GM18508 (cell line): Measurements from ENCODE around the gene PJA1.

ENCODE experiments used
- ATAC-seq: cut with Tn5 transposase; IDR thresholded peaks from one replicate; pipeline ENCODE4 v1.9.1; 2021; ENCODE audit warnings: moderate number of reproducible peaks; ENCODE audit not compliant: insufficient read depth, unreplicated experiment

PJA1 gene

DNA sequence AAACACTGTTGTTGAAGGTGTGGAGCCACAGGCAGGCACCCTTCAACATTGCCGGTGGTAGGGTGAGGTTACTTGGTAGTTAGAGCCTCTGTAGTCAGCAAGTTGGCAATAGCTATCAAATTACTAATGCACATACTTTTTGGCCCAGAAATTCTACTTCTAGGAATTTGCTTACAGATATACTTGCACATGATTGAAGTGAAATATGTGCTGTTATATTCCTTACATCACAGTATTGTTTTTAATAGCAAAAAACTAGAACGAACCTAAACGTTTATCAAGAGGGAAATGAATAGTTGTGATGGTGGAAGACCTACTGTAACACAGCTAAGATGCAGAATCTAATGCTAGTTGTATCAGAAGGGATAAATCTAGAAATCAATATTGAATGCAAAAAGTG is 7.7 kb upstream of the PJA1 start:
- ATAC-seq: no peak

DNA sequence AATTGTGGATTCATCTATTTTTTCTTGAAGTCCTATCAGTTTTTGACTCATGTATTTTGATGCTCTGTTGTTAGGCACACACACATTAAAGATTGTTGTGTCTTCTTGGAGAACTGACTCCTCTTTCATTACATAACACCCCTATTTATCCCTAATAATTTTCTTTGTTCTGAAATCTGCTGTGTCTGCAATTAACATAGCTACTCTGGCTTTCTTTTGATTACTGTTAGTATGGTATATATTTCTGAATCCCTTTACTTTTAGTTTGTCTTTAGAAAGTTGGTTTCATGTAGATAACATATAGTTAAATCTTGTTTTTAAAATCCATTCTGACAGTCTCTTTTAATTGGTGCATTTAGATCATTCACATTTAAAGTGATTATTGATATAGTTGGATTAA is 5.1 kb upstream of the PJA1 start:
- ATAC-seq: no peak

DNA sequence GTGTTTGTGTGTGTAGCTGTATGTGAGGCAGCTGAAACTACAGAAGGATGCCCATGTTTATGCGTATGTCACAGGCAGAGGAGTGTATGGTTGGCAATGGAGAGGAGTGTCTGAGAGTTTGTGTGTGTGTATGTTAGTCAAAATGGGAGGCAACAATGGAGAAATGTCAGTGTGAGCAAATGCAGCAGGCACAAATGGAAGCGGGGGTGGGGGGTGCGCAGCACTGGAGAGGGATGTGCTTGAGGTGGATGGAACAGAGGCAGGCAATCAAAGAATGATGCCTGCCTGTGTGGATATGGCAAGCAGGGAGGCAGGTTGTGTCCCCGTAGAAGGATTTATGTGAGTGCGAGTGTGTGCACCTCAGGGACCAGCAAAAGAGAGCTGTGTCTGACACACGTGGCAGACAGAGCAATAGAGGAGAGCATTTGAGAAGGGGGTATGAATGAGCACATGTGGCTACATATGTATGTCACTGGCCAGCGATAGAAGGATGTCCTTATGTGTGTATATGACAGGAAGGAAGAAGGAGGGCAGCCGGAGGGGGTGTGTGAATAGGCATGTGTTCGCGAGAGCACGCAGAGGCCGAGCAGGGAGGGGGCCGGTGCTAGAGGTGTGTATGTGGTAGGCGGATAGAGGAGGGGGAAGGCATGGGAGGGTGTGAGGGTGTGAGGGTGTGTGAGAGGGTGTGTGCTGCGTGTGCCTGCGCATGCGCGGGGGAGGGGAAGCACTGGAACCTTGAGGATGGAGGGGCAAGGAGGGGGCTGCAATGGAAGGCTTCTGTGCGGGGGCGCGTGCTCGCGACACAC is 1.1 kb downstream of the PJA1 start:
- ATAC-seq: no peak

DNA sequence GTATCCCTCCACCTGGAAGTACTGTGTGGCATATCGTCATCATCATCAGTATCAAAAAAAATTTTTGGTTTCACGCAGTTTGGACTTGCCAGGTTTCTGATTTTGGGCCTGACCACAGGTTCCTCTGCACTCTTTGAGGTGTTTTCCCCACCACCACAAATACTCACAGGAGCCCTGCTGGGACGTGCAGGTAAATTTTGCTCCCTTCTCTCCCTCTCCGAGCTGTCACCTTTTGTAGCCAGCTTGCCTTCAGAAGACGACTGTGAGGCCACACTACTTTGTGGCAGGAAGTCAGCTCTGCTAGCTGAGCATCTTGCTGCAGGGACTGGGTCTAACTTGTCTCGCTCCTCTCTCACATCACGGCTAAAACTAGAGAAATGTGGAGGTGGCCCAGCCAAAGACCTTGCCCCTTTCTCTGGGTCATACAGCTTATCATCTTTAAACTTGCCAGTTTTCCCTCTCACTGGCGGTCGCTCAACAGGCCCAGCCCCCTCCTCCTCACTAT is 2.8 kb downstream of the PJA1 start:
- ATAC-seq: no peak

DNA sequence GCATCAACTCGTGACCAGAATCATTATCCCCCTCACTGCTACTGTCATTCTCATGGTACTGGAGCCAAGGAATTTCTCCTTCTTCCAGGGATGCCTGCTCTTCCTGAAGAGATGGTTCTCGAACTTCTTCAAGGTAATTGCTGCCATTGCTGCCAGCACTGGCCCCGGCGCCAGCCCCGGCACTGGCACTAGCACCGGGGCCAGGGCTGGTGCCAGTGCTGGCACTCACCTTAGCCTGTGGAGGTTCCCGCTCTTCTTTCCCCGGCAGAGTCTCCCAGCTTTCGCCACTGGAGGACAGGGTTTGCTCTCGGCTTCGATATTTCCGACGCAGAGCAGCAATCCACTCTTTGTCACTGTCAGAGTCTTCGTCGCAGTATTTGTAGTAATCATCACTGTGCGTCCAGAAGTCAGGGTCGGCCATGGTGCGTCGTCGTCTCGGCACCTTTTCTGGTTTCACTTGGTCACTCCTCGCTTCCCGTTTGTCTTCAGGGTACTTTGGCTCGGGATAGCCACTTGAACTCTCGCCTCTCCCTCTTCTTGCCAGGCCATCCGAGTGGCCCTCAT is 3.4 kb downstream of the PJA1 start:
- ATAC-seq: no peak

DNA sequence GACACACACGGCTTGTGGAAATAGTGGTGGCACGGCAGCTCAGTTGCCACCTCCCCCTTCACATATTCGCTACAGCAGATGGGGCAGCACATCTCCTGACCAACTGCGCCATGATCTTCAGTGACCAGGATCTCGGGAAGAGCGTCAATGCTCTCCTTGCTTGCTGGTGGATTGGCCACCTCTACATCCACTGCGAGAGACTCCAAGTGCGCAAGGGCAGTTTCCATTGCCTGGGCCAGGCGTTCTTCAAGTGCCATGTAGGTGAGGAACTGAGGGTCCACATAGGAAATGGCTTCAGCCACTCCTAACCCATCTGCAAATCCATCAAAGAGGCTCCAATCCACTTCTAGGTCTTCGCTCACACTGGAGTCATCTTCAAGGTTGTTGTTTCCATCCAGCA is 3.9 kb downstream of the PJA1 start:
- no peak for ATAC-seq

DNA sequence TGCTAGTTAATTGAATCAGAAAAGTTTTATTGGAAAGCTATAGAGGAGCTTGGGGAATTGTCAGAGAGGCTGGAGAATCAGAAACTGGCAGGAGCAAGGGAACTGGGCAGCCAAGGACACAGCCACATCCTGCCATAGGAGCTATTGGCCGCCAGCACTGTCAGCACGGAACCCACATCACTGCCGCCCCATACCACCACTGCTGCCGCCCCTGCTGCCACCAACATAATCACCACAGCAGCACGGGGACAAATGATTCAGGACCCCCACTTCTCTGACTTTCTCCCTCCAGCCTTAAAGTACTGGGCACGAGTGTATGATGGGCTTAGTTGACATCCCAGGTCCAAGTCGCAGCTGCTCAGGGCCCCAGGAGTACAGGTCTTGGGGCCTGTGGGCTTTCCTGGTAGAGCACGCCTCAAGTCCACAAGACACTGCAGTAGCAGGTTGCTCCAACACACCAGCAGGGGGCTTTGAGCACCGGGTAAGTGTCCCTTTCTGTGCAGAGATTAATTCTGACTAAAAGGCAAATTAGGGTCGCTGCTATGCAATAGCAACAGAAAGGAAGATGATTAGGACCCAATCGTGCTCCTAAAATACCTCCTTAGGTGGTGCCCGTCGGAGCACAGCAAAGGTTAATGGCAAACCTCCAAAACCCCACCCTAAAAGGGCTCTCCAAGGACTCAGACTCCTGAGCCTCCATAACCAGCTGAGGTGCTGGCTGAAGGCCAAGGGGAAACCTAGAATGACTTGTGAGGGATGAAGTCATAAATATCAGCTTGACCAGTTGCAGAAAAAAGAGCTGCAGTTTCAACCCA is 6.9 kb downstream of the PJA1 start:
- peak; percentile 70 for ATAC-seq

DNA sequence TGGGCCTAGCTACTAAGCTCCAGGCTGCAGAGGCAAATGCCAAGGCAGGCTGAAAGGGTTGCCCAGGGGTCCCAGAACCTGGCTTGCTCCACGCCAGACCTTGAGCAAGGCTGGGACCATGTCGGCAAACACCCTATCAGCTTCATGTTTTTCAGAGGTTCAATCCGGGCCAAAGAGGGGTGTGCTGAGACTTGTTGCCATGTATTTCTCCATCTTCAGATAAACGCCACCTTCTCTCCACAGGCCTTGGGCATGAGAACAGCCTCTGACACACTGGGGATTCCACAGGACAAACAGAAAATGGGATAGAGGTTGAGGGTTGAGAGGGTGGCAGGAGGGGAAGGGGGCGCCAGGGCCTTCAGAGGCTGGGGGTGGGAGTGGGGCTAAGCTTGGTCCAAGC is 8.6 kb downstream of the PJA1 start:
- ATAC-seq: no peak

DNA sequence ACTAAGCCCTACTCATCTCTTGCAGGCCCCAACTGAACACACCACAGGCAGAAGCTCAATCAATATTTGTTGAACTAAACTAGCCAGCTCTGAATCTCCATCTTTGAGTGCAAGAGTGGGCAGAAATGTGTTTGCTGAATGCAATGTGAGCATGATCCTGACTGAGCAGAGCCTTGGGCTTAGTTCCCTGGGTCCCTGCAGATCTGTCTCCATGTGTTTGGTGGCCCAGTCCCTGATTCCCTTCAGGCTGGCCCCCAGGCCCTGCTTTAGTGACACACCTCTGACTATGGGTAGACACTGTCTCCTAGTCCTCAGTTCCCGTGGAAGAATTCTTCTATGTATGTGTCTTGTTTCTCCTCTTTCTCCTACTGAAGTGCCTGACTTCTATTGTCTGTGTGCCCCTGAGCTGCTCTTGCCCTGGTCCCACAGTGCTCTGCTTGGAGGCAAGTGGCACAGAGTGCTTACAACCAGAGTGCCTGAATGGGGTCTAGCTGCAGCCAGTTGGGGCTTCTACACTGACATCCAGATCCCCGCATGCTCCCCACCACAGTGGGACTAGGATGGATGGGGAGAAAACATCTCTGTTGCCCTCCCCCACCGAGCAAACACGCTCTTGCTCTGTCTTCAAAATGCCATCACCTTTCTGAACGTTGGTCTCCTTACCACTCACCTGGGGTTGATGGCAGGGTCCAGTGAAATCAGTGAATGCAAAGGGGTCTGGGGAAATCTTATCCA is 9.3 kb downstream of the PJA1 start:
- ATAC-seq: no peak

DNA sequence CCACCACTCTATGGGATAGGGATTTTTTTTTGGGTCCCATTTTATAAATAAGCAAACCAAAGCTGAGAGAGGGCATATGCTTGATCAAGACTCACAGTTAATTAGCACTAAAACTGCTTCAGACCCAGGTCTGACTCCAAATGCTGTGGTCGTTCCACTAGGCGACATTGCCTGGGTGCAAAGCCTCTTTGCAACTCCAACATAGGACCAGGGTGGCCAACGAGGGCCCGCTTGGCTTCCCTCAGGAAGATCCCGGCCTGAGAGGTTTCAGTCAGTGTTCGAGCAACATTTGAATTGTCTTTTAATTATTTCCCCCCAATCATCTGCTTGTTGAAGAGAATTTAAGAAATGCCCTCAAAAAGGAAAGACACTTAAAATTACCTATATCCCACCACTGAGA is 11.2 kb downstream of the PJA1 start:
- ATAC-seq: no peak

DNA sequence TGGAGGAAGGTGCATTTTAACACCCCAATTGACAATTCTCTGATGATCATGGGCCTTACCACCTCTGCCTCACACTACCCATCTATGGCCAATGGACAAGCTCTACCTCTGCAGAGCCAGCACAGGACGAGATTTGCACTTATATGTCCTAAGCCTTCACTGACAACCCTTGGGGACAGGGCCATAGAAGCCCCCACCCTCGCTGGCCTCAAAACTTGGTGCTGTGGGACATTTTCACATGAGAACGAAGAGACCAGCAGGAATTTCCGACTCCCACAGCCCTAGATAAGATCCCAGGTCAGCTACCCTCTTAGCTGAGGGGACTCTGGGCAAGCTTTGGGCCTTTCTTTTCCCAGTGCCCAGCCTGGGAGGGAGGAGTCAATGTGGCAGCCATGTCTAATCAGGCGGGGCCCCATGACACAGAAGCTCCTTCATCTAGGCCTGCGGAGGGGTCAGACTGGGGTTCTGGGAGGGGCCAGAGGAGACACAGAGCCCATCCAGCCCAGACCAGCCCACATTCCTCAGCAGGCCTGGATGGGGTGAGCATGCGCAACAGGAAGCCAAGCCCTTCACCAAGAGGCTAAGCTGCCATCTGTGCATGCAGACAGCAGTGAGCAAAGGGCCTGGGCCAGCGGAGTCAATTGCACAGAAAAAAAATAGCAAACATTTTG is 12.1 kb downstream of the PJA1 start:
- ATAC-seq: no peak

DNA sequence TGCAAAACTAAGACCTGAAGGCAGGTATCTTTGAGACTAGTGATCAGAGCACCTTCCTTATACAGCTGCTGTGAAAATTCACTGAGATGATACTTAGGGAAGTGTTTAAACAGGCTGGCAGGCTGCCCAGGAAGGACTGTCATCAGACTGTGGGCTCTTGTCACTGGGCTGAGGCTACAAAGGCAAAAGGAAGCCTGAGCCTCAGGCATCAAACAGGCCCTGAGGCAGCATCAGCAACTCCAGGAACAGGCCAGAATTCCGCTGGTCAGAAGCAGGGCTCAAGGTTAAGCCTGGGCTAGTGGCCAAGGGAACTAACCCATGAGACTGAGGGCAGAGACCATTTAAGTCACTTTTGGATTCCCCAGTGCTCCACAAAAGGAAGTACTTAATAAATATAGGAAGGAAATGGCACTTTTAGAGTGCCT is 12.8 kb downstream of the PJA1 start:
- ATAC-seq: no peak

DNA sequence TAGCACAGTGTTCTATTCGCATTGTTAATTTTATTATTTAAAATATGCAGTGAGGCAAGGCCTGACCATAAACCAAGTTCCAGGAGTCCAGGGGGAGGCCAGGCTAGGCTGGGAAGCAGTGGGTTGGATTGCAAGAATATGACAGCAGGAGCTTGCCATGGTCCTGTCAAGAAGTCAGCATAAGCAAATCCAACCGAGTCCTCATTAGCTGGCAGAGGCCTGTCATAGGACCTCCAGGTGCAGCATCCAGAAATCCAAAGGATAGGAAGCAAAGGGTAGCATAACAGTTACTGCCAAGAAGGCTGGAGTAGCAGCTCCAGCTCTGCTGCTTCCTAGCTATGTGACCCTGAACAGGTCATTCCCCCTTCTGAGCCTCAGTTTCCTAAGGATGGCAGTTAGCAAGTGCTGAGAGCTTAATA is 13.4 kb downstream of the PJA1 start:
- no peak for ATAC-seq

DNA sequence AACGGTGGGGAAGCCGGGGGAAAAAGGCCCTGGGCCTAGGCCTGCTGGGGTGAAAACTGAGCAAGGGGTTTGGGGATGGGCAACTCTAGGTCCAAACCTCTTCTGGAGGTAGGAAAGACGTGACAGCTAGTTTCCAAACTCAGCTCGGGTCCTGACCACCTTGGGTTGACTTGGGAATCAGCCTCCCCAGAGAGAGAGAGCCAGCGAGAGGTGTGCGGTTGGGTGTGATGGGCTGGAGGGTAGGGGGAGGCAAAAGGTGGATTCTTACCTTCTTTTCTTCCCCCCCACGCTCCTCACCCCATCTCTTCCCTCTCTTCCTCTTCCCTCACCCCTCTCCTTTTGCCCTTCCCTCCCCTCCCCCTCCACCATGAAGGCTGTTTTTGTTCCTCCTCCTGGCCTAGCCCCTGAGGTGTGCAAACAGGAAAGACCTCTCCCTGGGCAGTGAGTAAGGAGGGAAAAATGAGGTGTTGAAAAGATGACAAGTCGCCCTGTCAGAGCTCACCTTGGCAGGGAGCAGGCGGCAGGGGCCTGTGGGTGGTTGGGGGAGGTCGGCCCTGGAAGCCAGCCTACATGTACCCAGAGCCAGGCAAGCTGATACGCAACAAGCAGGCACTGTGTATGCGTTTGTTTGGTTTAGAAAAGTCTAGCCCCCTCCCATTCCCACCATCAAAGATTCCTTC is 14.8 kb downstream of the PJA1 start:
- no peak for ATAC-seq

GRCh38 chrX:69149466-69150280 is 15.6 kb downstream of the PJA1 start:
- no peak for ATAC-seq

DNA sequence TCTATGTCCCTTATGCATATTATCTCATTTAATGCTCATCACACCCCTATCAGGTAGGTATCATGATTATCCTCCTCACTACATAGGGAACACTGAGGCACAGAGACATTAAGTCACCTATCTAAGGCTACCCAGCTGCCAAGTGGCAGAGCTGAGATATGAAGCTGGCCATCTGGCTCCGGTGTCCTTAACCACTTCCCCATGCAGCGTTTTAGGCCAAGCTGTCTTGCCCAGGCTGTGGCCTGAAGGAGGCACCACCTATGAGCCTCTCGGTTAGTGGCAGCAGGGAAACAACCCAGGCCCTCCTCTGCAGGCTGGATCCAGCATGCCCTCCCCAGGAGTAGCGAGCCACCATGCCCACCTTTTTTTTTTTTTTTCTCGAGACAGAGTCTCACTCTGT is 16.3 kb downstream of the PJA1 start:
- ATAC-seq: no peak

GRCh38 chrX:69146739-69147138 is 18.5 kb downstream of the PJA1 start:
- ATAC-seq: no peak

DNA sequence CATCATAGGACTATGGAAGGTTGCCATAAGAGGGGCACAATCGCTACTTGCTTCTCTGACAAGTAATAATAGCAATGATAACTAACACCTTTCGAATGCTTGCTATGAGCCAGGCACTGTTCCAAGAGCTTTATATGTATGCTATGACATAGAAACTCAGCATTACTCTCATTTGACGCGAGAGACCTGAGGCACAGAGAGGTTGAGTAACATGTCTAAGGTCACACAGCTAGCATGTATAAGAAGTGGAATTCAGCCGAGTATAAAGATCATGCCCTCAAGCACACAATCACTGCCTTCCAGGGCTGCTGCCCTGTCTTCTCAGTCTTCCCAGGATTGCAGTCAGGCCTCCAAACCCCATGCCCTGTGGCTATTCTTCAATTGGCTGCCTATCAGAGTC is 19.5 kb downstream of the PJA1 start:
- no peak for ATAC-seq
